ENCODE results near the gene DCXR. TPM values are rescaled to one million over a fixed set of nuclear protein-coding genes. Genes with fewer than 3 reads are reported as not detected.

Gene DCXR
- total and polyA plus RNA-seq, 2 of the 13 experiments (the other 11 are each of a cell fraction or from before 2014, with no cell fraction given) = 287 to 311 TPM

DNA sequence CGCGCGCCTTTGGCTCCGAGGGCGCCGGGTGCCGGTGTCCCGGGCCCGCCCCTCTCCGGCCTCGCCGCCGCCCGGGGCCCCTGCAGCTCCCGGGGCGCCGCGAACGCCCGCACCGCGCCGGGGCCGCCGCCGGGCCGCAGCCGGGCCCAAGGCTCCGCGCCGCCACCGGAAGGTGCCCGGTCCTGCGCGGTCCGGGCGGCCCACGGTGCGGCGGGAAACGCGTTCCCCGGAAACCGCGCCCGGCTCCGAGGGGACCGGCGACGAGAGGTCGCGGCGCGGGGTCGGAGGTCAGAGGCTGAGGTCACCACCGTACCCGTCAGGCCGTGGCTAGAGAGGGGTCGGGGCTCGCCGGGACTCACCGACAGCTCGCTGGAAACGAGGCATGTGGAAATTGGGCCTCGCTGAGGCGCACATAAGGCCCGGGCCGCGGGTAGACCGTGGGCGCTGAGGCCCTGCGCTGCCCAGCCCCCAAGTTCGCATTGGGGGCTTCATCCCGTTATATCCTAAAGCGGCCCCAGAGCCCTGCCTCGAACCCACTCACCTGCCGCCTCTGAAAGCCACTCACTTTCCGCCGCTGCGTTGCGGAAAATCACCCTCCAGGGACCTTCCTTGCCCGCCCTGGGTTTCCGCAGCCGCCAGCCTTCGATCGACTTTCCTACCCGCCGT is 28.3 kb upstream of the DCXR start, which contains the start of gene DUS1L (continued):
- TF ChIP-seq, protein P1, sequence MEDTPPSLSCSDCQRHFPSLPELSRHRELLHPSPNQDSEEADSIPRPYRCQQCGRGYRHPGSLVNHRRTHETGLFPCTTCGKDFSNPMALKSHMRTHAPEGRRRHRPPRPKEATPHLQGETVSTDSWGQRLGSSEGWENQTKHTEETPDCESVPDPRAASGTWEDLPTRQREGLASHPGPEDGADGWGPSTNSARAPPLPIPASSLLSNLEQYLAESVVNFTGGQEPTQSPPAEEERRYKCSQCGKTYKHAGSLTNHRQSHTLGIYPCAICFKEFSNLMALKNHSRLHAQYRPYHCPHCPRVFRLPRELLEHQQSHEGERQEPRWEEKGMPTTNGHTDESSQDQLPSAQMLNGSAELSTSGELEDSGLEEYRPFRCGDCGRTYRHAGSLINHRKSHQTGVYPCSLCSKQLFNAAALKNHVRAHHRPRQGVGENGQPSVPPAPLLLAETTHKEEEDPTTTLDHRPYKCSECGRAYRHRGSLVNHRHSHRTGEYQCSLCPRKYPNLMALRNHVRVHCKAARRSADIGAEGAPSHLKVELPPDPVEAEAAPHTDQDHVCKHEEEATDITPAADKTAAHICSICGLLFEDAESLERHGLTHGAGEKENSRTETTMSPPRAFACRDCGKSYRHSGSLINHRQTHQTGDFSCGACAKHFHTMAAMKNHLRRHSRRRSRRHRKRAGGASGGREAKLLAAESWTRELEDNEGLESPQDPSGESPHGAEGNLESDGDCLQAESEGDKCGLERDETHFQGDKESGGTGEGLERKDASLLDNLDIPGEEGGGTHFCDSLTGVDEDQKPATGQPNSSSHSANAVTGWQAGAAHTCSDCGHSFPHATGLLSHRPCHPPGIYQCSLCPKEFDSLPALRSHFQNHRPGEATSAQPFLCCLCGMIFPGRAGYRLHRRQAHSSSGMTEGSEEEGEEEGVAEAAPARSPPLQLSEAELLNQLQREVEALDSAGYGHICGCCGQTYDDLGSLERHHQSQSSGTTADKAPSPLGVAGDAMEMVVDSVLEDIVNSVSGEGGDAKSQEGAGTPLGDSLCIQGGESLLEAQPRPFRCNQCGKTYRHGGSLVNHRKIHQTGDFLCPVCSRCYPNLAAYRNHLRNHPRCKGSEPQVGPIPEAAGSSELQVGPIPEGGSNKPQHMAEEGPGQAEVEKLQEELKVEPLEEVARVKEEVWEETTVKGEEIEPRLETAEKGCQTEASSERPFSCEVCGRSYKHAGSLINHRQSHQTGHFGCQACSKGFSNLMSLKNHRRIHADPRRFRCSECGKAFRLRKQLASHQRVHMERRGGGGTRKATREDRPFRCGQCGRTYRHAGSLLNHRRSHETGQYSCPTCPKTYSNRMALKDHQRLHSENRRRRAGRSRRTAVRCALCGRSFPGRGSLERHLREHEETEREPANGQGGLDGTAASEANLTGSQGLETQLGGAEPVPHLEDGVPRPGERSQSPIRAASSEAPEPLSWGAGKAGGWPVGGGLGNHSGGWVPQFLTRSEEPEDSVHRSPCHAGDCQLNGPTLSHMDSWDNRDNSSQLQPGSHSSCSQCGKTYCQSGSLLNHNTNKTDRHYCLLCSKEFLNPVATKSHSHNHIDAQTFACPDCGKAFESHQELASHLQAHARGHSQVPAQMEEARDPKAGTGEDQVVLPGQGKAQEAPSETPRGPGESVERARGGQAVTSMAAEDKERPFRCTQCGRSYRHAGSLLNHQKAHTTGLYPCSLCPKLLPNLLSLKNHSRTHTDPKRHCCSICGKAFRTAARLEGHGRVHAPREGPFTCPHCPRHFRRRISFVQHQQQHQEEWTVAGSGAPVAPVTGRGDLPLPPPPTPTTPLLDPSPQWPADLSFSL (CRISPR knock-in tag; IDR thresholded peaks at IDR 0.05) = no peak
- TF ChIP-seq EEA1 (CRISPR knock-in tag; IDR thresholded peaks at IDR 0.05; ENCODE audit: borderline replicate concordance) (peak; percentile 95), SMAD1 (CRISPR knock-in tag; IDR thresholded peaks at IDR 0.05; ENCODE audit: borderline replicate concordance, low read depth) (peak; percentile 55; the same call in 1 of the 2 replicates), CBX2 (IDR thresholded peaks at IDR 0.05; ENCODE audit: low read depth, low read length) (no peak), CBX2 (CRISPR knock-in tag; IDR thresholded peaks at IDR 0.05; ENCODE audit: low read depth) (peak; percentile 60; the same call in 1 of the 2 replicates), ZNF468 (CRISPR knock-in tag; IDR thresholded peaks at IDR 0.05) (no peak), POLR2G (IDR thresholded peaks at IDR 0.05; ENCODE audit: low read depth, low read length) (peak; percentile 55; the same call in 1 of the 2 replicates)
- TF ChIP-seq, protein P2, sequence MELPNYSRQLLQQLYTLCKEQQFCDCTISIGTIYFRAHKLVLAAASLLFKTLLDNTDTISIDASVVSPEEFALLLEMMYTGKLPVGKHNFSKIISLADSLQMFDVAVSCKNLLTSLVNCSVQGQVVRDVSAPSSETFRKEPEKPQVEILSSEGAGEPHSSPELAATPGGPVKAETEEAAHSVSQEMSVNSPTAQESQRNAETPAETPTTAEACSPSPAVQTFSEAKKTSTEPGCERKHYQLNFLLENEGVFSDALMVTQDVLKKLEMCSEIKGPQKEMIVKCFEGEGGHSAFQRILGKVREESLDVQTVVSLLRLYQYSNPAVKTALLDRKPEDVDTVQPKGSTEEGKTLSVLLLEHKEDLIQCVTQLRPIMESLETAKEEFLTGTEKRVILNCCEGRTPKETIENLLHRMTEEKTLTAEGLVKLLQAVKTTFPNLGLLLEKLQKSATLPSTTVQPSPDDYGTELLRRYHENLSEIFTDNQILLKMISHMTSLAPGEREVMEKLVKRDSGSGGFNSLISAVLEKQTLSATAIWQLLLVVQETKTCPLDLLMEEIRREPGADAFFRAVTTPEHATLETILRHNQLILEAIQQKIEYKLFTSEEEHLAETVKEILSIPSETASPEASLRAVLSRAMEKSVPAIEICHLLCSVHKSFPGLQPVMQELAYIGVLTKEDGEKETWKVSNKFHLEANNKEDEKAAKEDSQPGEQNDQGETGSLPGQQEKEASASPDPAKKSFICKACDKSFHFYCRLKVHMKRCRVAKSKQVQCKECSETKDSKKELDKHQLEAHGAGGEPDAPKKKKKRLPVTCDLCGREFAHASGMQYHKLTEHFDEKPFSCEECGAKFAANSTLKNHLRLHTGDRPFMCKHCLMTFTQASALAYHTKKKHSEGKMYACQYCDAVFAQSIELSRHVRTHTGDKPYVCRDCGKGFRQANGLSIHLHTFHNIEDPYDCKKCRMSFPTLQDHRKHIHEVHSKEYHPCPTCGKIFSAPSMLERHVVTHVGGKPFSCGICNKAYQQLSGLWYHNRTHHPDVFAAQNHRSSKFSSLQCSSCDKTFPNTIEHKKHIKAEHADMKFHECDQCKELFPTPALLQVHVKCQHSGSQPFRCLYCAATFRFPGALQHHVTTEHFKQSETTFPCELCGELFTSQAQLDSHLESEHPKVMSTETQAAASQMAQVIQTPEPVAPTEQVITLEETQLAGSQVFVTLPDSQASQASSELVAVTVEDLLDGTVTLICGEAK (IDR thresholded peaks at IDR 0.05) = peak; percentile 82
- TF ChIP-seq, protein P2 (CRISPR knock-in tag; IDR thresholded peaks at IDR 0.05) = peak; percentile 90
